22Rv1 (cell line): Measurements from ENCODE around the gene COPS9.

ENCODE experiments used
- H3K27ac ChIP-seq: fragments of 450-650 bp; 2 replicates; pipeline ENCODE4 v1.5.1; 2017
- ZFX ChIP-seq: fragments of 450-650 bp; IDR thresholded peaks from 2 replicates; pipeline ENCODE4 v1.6.1; 2017; ENCODE audit warnings: antibody characterized with exemption, borderline replicate concordance
- TF ChIP-seq, protein P1 (sequence below): fragments of 450-650 bp; IDR thresholded peaks from 2 replicates; pipeline ENCODE4 v1.5.1; 2017; ENCODE audit warnings: mild to moderate bottlenecking

COPS9 gene

DNA sequence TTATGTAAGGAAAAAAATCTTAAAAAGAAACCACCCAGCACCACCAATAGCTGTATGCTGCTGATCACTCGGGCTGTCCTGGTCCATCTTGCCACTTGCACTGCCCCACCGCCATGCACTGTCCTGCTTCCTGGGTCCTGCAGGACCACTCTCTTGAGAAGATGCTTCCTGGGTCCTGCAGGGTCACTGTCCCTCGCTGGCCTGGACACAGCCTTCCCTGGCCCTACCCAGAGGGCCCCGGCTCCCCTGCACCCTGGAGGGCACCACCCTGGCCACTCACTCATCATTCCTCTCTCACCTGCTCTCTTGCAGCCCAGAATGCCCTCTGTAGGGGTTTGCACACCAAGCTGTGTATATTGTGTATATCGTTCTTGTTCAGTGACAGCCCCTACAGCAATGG lies 6.8 kb upstream of the COPS9 start:
- H3K27ac ChIP-seq: no peak overlapping the region
- TF ChIP-seq ZFX: no peak
- TF ChIP-seq, protein P1, sequence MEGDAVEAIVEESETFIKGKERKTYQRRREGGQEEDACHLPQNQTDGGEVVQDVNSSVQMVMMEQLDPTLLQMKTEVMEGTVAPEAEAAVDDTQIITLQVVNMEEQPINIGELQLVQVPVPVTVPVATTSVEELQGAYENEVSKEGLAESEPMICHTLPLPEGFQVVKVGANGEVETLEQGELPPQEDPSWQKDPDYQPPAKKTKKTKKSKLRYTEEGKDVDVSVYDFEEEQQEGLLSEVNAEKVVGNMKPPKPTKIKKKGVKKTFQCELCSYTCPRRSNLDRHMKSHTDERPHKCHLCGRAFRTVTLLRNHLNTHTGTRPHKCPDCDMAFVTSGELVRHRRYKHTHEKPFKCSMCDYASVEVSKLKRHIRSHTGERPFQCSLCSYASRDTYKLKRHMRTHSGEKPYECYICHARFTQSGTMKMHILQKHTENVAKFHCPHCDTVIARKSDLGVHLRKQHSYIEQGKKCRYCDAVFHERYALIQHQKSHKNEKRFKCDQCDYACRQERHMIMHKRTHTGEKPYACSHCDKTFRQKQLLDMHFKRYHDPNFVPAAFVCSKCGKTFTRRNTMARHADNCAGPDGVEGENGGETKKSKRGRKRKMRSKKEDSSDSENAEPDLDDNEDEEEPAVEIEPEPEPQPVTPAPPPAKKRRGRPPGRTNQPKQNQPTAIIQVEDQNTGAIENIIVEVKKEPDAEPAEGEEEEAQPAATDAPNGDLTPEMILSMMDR: no peak

DNA sequence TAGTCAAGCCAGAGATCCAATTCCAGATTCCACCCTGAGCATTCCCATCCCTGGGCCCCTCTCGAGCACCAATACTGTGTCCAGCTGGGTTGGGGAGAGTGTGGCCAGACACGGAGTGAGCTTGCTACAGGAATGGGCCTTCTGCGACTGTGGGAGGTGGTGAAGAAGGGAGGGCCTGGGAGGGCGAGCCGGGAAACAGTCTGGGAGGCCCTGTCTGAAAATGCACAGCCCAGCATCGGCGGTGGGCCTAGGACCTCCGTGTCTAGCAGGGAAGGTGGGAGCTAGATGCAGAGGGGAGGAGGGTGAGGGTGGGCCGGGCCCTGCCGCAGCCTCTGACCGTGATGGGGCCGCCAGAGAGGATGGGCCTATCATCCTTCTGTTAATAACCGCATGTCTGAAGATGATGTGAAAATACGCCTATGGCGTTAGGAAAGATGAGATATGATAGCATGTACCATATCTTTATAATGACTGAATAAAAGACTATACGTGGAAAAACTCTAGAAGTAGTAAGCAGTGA lies 6.2 kb upstream of the COPS9 start:
- no peak overlapping the region for H3K27ac ChIP-seq
- TF ChIP-seq, protein P1: no peak
- no peak for TF ChIP-seq ZFX

DNA sequence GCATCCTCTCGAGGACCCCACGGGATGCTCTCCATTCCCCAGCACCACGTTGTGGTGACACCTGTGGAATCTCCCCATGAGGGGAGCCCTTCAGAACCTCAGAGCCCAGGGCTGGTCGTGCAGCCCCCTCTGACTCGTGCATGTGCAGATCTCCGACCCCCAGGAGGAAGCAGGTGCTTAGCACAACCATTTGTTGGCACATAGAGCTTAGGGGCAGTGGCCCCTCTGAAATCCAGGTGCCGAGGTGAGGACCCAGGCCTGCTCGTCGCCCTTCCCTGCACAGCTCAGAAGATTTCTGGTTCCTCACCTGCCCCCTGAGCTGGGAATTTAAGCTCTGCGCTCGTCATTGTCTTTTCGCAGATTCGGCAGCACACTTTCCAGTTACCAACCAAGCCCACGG lies 5.6 kb upstream of the COPS9 start:
- H3K27ac ChIP-seq: no peak overlapping the region
- no peak for TF ChIP-seq ZFX
- TF ChIP-seq, protein P1: no peak

DNA sequence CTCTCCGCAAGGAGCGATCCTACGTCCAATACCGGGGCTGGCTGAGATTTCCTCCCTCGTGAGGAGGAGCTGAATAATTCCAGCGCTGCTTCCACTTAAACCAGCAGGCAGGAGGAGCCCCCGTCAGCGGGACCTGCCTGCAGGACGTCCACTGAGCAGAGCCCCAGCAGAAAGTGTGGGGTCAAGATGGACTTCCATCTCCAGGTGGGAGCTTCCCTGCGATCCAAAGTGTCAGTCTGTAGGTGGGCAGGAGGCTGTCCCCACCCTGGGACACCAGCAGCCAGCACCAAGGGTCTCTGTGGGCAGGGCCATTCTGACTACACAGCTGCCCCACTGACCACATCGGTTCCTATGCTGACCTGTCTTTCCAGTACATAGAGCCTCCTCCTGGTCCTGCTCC lies 4.8 kb upstream of the COPS9 start:
- H3K27ac ChIP-seq: no peak overlapping the region
- TF ChIP-seq, protein P1: no peak
- TF ChIP-seq ZFX: no peak

DNA sequence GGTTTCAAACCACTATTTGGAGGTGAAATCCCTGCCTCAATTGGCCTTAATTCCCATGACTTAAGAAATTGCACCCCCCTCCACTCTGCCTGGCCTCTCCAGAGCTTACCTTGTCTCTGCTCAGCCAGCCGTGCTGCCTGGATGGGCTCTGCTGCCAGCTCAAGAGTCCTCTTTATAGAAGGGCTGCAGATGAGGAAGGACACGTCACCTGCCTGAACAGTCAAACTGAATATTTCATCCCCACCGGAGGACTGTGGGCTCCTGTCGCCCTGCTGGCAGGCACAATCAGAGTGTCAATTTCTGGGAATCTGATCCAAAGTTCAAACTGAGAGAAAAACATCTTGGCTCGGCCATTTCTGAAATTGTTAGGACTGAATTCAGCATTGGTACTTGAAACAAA lies 4.4 kb upstream of the COPS9 start, which contains the start of gene OTOS:
TSS of gene OTOS (minus strand) at position 148 of the 400 bp plus-strand sequence. CDS start 332 bp downstream, outside the sequence.
- H3K27ac ChIP-seq: no peak within 1 kb of the TSS
- TF ChIP-seq ZFX: no peak
- TF ChIP-seq, protein P1: no peak

DNA sequence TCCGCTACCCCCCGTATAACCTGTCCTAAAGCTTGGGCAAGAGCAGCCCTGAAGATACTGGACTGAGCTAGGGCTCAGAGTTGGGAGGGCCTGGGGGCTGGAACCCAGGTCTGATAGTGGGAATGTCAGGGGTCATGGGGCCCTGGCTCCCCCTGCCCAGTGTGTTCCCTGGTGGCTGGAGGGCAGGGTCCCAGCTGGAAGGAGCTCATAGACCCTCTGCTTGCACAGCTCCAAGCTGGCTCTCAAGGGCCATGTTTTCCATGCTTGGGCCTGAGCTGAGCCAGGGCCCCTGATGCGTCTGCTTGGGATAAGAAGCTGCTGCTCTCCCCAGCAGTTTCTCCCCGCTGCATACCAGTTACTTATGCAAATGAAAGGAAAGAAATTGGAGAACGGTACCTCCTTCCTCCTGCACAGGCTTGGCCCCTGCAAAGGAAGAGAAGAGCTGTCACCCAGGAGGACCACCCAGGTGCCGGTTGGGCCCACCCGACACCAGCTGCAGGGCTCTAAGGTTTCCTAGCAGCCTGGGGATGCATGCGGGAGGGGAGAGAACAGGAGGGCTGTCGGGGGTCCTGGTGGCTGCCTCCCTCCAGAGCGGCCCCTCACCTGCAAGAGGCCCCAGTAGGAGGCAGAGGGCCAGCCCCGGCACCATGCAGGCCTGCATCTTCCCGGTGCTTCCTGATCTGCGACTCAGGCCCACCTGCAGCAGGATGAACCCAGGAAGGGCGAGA lies 3.7 kb upstream of the COPS9 start:
- no peak for TF ChIP-seq ZFX
- TF ChIP-seq, protein P1: no peak
- no peak overlapping the region for H3K27ac ChIP-seq

DNA sequence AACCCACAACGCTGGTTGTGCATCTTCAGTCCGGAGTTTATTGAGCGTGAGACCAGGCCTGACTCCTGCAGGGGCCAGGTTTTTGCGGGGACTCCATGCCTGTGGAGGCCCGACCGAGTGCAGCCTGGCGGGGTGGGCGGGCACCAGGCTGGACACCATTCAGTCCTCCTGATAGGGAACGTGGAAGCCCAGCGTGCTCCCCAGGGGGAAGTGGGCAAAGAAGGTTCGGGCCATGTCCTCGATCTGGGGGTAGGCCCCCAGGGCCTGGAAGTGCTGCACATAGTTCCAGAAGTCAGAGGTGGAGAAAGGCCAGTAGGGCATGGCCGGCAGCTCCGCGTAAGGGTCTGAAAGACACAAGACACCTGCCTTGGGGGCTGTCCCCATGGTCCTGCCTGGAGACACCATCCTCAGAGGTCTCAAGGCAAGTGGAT lies 2.9 kb upstream of the COPS9 start:
- no peak overlapping the region for H3K27ac ChIP-seq
- TF ChIP-seq, protein P1: no peak
- no peak for TF ChIP-seq ZFX
